LHCN-M2 (cell line): Measurements from ENCODE around the gene CARF. TPM values are rescaled to one million over a fixed set of nuclear protein-coding genes. Genes with fewer than 3 reads are reported as not detected.

Source experiments
- DNase-seq: peaks from one replicate; pipeline ENCODE4 v3.0.0-alpha.2; 2012; ENCODE audit warnings: low read depth
- total RNA-seq: library from RNA; depleted of rRNA; stranded (reverse); fragments of >200 nt; gene quantifications from 2 replicates; pipeline ENCODE4 v1.2.3, GENCODE V29; 2014; rRNA removed

CARF gene
- total RNA-seq, 1 experiment from 2014 or later: 11.6 TPM

DNA sequence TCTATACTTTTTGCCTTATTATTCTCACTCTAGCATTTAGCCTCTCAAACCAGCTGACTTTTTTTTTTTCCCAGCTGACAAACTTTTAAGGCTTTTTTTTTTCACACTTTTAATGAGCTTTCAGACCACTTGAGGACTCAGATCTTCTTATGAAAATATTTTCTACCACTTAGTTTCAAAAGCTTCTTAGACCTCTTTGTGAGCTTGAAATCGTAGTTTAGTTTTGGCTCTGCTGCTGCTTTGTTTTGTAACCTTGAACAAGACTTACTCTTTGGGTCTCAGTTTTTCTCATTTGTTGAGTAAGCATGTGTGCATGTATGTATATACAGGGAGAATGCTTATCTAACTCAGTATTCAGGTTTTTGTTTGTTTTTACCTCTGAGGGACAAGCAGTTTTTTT, 106.1 kb downstream of the CARF start:
- no peak for DNase-seq

DNA sequence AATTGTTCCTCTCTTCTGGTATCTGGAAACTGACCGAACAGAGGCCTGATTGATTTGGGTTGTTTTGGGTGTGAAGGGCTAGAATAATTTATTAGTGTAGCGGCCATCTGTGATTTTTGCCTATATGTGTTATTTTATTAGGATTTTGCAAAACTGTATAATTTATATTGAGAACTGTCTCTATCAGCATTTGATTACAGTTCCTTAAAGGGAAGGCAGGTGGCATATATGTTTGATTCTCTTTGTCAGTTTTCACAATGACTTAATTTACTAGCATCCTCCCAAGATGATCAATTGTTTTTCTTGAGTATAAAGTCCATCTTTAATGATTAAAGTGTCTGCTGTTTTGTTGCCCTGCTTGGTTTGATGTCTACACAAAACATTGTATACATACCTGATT, 107.1 kb downstream of the CARF start:
- DNase-seq: no peak

DNA sequence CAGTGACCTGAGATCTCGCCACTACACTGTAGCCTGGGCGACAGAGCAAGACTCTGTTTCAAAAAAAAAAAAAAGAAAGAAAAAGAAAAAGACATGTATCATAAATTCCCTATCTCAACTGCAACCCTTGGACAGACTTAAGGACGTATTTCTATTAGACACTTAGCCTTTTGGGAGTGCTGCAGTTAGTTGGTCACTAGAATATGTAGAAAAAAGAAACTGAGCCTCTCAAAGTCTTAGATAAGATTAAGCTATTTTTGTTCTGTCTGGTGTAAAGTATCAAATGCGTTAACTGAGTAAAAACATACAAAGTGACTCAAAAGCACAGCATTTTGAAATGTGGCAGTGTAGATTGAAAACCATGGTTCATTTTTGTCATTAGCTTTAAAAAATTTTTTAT, 109.9 kb downstream of the CARF start:
- DNase-seq: no peak

DNA sequence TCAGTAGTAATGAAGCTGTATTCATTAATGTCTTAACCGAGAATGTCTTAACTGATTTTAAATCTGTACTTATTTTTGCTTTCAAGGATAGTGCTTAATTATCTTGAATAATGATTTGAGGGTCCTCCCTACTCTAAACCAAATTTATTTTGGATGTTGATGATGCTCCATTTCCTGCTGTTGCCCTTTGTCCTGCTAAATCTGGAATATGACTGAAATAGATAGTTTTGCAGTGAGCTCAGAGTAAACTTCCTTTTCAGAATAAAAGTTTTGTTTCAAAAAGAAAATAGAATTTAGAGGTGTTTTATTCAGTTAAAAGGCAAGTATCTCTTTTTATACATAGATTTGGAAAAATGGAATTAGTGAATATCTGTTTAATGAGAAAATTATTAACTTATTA, 110.7 kb downstream of the CARF start:
- DNase-seq: no peak

DNA sequence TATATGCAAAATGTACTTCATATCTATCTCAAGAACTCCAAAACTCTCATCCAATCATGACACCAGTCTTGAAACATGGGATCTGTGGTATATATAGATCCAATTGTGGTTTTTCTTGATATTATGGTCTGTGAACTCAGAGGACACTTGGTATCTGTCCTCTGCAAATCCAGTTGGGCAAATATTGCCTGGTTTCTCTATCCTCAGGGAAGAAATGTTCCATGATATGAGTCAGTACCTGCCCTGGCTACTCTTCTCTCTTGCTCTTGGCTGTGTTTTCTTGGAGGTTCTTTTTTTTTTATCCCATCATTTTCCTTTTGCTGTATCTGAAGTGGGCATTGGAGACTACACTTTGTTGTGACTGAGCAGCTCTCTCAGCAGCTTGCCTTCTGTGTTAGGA, 113.5 kb downstream of the CARF start:
- DNase-seq: no peak

DNA sequence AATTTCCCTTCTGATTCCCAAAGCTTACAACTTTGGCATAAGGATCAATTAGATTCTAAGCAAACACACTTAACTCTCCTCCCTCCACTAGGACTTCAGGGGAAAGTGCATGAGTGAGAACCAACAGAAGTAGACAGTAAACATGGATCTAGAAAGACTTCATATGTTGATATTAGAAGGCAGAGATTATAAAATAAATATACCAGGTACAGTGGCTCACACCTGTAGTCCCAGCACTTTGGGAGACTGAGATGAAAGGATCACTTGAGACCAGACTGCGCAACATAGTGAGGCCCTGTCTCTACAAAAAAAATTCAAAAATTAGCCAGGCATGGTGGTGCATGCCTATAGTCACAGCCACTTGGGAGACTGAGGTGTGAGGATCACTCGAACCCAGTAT, 118.5 kb downstream of the CARF start:
- DNase-seq: no peak

DNA sequence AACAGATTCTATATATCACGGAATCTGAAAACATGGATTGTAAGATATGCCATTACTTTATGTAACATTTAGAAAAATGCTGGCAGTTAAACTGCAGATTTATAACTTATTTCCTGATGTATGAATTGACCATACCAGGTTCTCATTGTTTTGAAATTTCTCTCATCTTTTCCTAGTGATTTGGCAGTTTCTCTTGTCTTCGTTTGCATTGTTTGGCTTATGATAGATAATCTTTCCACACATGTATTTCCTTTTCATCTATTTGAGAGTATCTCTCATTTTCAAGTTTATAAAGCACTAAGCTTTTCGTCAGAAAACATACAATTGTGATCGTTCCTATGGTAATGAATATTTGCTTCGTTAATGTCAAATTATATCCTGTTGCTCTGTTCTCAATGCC, 118.9 kb downstream of the CARF start:
- no peak for DNase-seq

DNA sequence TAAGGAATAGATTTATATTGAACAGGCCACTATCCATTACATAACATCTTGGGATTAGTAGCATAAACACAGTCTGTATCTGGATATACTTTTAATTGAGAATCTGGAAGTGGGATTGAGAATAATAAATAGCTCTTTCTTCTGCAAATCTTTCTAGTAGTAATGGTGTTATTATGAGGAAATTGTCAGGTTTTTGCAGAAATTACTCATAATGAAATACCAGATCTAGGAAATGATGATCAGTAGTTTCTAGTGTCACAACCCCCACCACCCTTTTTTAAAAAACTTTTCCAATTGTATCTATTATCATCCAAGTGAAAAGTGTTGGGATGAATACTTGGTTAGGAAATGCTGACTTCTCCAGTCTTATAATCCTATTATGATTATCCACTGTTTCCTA, 121.3 kb downstream of the CARF start:
- DNase-seq: no peak

DNA sequence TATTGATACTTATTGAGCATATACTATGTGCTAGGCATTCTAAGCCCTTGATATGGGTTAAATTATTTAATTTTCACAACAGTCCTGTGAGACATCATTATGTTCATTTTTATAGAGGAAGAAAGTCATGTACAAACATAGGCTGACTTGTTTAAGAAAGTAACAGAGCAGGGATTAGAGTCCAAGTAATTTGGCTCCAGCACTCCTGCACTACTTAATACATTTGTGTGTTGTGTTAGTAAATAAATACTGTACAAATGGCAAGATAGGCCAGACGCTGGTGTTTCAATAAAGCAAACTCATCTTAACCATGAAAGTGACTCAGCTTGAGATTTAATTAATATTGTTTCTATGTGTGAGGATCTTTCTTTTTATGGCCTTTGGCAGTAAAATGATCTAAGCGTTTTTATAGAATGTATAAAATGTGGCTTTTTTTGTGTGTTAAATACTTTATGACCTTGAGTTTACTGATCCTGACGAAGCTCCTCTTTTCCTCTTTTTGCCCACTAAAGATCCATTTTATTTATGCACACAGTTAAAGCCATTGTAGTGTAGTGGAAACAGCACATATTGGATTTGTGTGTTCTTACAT, 123.9 kb downstream of the CARF start:
- DNase-seq: no peak

Other genes starting within 250 kb of the CARF start
- 2.9 and 6.0 TPM in 2 replicates for gene ICA1L, start 40.5 kb upstream of the CARF start, total RNA-seq
- 33.5 and 41.0 TPM in 2 replicates for gene WDR12, start 602 bp upstream of the CARF start, total RNA-seq
- 17.0 and 20.3 TPM in 2 replicates for gene NBEAL1, start 102.6 kb downstream of the CARF start, total RNA-seq